GM12891 (cell line): ENCODE measurements around the gene ALOX12B.
"Not testable (repeated sequence)": the region's sequence is repeated elsewhere in the genome, so short reads cannot be mapped to it uniquely, and the experiment has no call there.

ENCODE experiments used
- DNase-seq: peaks from one replicate; pipeline ENCODE4 v3.0.0; 2011; ENCODE audit warnings: low spot score; ENCODE audit not compliant: insufficient read length
- FAIRE-seq: peaks from 2 replicates; lab custom pipeline; 2011; peaks lifted over from hg19 to GRCh38; lab: Jason Lieb, UNC
- PAX5 ChIP-seq: IDR thresholded peaks from 2 replicates; pipeline ENCODE4 v1.6.1; 2011; ENCODE audit warnings: low read length, moderate library complexity, mild to moderate bottlenecking; ENCODE audit not compliant: insufficient read depth, severe bottlenecking
- POLR2A ChIP-seq: IDR thresholded peaks from 2 replicates; pipeline ENCODE4 v1.6.1; 2011; ENCODE audit warnings: low read depth, low read length, control low read depth
- POLR2AphosphoS5 ChIP-seq: IDR thresholded peaks from 2 replicates; pipeline ENCODE4 v1.6.1; 2011; ENCODE audit warnings: low read depth, low read length, control low read depth
- POU2F2 ChIP-seq: IDR thresholded peaks from 2 replicates; pipeline ENCODE4 v1.6.1; 2011; ENCODE audit warnings: low read depth, mild to moderate bottlenecking, control low read depth, low read length, moderate library complexity
- SPI1 ChIP-seq: IDR thresholded peaks from 2 replicates; pipeline ENCODE4 v1.6.1; 2011; ENCODE audit warnings: low read depth, low read length, control low read depth
- TAF1 ChIP-seq: IDR thresholded peaks from 2 replicates; pipeline ENCODE4 v1.6.1; 2011; ENCODE audit warnings: low read depth, low read length, control low read depth

Gene ALOX12B

GRCh38 chr17:8084250-8084649 is 3.3 kb downstream of the ALOX12B start:
- no peak for TF ChIP-seq POU2F2
- no peak for TF ChIP-seq POLR2A
- no peak for TF ChIP-seq SPI1
- no peak for TF ChIP-seq POLR2AphosphoS5
- no peak for TF ChIP-seq PAX5
- no peak for TF ChIP-seq TAF1
- DNase-seq (no peak), FAIRE-seq (no peak)

GRCh38 chr17:8082292-8082691 is 5.2 kb downstream of the ALOX12B start:
- FAIRE-seq (no peak), DNase-seq (no peak)
- TF ChIP-seq SPI1 = no peak
- no peak for TF ChIP-seq PAX5
- TF ChIP-seq POLR2AphosphoS5 = no peak
- TF ChIP-seq POU2F2 = no peak
- TF ChIP-seq POLR2A = no peak
- TF ChIP-seq TAF1 = no peak

GRCh38 chr17:8081876-8082275 is 5.6 kb downstream of the ALOX12B start:
- FAIRE-seq (no peak), DNase-seq (no peak)
- TF ChIP-seq POU2F2 = no peak
- no peak for TF ChIP-seq POLR2A
- no peak for TF ChIP-seq PAX5
- TF ChIP-seq SPI1 = no peak
- TF ChIP-seq TAF1 = no peak
- no peak for TF ChIP-seq POLR2AphosphoS5

- FAIRE-seq = no peak
- no peak for DNase-seq
- TF ChIP-seq TAF1 (no peak), PAX5 (no peak), SPI1 (no peak), POLR2AphosphoS5 (no peak)
These were observed 6.7 kb downstream of the ALOX12B start for GRCh38 chr17:8080799-8081219.

- FAIRE-seq (no peak), DNase-seq (no peak)
- TF ChIP-seq POLR2A (no peak), PAX5 (no peak)
These were observed 7.2 kb downstream of the ALOX12B start for GRCh38 chr17:8080208-8080798.

- peak; percentile 97 for DNase-seq
- TF ChIP-seq POLR2A = no peak
- TF ChIP-seq TAF1 = no peak
- no peak for TF ChIP-seq POLR2AphosphoS5
- no peak for TF ChIP-seq PAX5
- TF ChIP-seq POU2F2 = no peak
- TF ChIP-seq SPI1 = no peak
- FAIRE-seq = peak; percentile 91
These were observed 8.0 kb downstream of the ALOX12B start for GRCh38 chr17:8079291-8080207.

GRCh38 chr17:8077939-8078338 is 9.6 kb downstream of the ALOX12B start:
- not testable (repeated sequence) for DNase-seq, FAIRE-seq

- FAIRE-seq = no peak
- TF ChIP-seq SPI1 = no peak
- no peak for TF ChIP-seq POLR2A
- TF ChIP-seq PAX5 = no peak
- TF ChIP-seq POU2F2 = no peak
- TF ChIP-seq POLR2AphosphoS5 = no peak
- no peak for TF ChIP-seq TAF1
- DNase-seq = no peak
These were observed 10.8 kb downstream of the ALOX12B start for GRCh38 chr17:8076502-8077266.

- no peak for FAIRE-seq
These were observed 11.8 kb downstream of the ALOX12B start for GRCh38 chr17:8075574-8076342.

More at GRCh38 chr17:8075574-8076342, 11.8 kb downstream of the ALOX12B start:
- no peak for TF ChIP-seq POLR2A
- no peak for TF ChIP-seq POLR2AphosphoS5
- TF ChIP-seq PAX5 = no peak
- TF ChIP-seq POU2F2 = no peak
- no peak for TF ChIP-seq SPI1
- no peak for TF ChIP-seq TAF1
- DNase-seq = no peak
